HepG2 (cell line): Measurements from ENCODE around the gene PGAP3. TPM values are rescaled to one million over a fixed set of nuclear protein-coding genes. Genes with fewer than 3 reads are reported as not detected.

Experiments used
- ATF7-NPFF ChIP-seq: sonication (generic); formaldehyde crosslinking; IDR thresholded peaks from 2 replicates; pipeline ENCODE4 v1.8.1; 2023; ENCODE audit warnings: mild to moderate bottlenecking, low read depth, missing genetic modification reagents, moderate library complexity
- CEBPG ChIP-seq: IDR thresholded peaks from 2 replicates; pipeline ENCODE4 v1.6.1; 2016
- ELF1 ChIP-seq: sonication (generic); formaldehyde crosslinking; IDR thresholded peaks from 2 replicates; pipeline ENCODE4 v1.4.0; 2020; ENCODE audit warnings: missing genetic modification reagents
- HMGA1 ChIP-seq: sonication (generic); formaldehyde crosslinking; conservative IDR thresholded peaks from 2 replicates; pipeline ENCODE4 v1.4.0; 2020; ENCODE audit warnings: missing genetic modification reagents
- KDM6A ChIP-seq: IDR thresholded peaks from 2 replicates; pipeline ENCODE4 v1.6.1; 2016; ENCODE audit warnings: low read depth
- NONO ChIP-seq, 2 experiments: fragments of 450-650 bp in 1 of 2; sonication (generic) in 1 of 2; formaldehyde crosslinking in 1 of 2; IDR thresholded peaks in 1 of 2; conservative IDR thresholded peaks in 1 of 2; 2 replicates each; pipeline versions ENCODE4 v1.6.1 to v1.8.0; 2017 to 2022; ENCODE audit warnings: mild to moderate bottlenecking in 1 of 2, missing genetic modification reagents in 1 of 2, moderate library complexity in 1 of 2
- SMAD1 ChIP-seq: sonication (generic); formaldehyde crosslinking; IDR thresholded peaks from 2 replicates; pipeline ENCODE4 v1.4.0; 2020; ENCODE audit warnings: missing genetic modification reagents, low read depth, mild to moderate bottlenecking, borderline replicate concordance
- SP140L ChIP-seq: sonication (generic); formaldehyde crosslinking; IDR thresholded peaks from 2 replicates; pipeline ENCODE4 v1.4.0; 2020; ENCODE audit warnings: missing genetic modification reagents, borderline replicate concordance
- ZNF292 ChIP-seq: sonication (generic); formaldehyde crosslinking; IDR thresholded peaks from 2 replicates; pipeline ENCODE4 v1.8.1; 2022; ENCODE audit warnings: mild to moderate bottlenecking, low read depth, missing genetic modification reagents, borderline replicate concordance
- ZNF331 ChIP-seq: sonication (generic); formaldehyde crosslinking; IDR thresholded peaks from 2 replicates; pipeline ENCODE4 v1.4.0; 2020; ENCODE audit warnings: missing genetic modification reagents
- ZNF724P ChIP-seq: sonication (generic); formaldehyde crosslinking; IDR thresholded peaks from 2 replicates; pipeline ENCODE4 v1.8.0; 2022; ENCODE audit warnings: missing genetic modification reagents, borderline replicate concordance
- polyA plus RNA-seq, 8 experiments: library from polyadenylated mRNA; depleted of rRNA in 3 of 8; stranded (reverse) in 7 of 8; unstranded in 1 of 8; fragments of >200 nt; fragmentation: Illumina TruSeq in 4 of 8; extraction: Trizol in 4 of 8; gene quantifications; 2 replicates each; pipeline versions ENCODE4 v1.2.1 to v1.2.3, GENCODE V29; 2011 to 2016; ENCODE audit warnings: low read depth in 4 of 8, missing spikeins in 1 of 8, mixed read lengths in 1 of 8; ENCODE audit not compliant: insufficient read depth in 1 of 8
- total RNA-seq, 5 experiments: library from RNA; depleted of rRNA; stranded (reverse); fragments of >200 nt; fragmentation: Illumina TruSeq; extraction: Trizol; gene quantifications; 2 replicates each; pipeline ENCODE4 v1.2.3, GENCODE V29; 2016; ENCODE audit warnings: low read depth in 1 of 5
- TF ChIP-seq, protein P1 (sequence below): sonication (generic); formaldehyde crosslinking; IDR thresholded peaks from 2 replicates; pipeline ENCODE4 v1.4.0; 2020; ENCODE audit warnings: missing genetic modification reagents
- TF ChIP-seq, protein P2 (sequence below): IDR thresholded peaks from 2 replicates; pipeline ENCODE4 v1.6.1; 2018; ENCODE audit warnings: missing genetic modification reagents, mild to moderate bottlenecking, missing compliant biosample characterization
- TF ChIP-seq, protein P3 (sequence below): sonication (generic); formaldehyde crosslinking; IDR thresholded peaks from 2 replicates; pipeline ENCODE4 v1.9.0; 2022; ENCODE audit warnings: low read depth, missing genetic modification reagents
- TF ChIP-seq, protein P4 (sequence below): sonication (generic); formaldehyde crosslinking; IDR thresholded peaks from 2 replicates; pipeline ENCODE4 v1.4.0; 2020; ENCODE audit warnings: missing genetic modification reagents, borderline replicate concordance

PGAP3 gene
- total and polyA plus RNA-seq, 2 of the 13 experiments (the other 11 are each of a cell fraction or from before 2014, with no cell fraction given) = 11.9 to 14.6 TPM

DNA sequence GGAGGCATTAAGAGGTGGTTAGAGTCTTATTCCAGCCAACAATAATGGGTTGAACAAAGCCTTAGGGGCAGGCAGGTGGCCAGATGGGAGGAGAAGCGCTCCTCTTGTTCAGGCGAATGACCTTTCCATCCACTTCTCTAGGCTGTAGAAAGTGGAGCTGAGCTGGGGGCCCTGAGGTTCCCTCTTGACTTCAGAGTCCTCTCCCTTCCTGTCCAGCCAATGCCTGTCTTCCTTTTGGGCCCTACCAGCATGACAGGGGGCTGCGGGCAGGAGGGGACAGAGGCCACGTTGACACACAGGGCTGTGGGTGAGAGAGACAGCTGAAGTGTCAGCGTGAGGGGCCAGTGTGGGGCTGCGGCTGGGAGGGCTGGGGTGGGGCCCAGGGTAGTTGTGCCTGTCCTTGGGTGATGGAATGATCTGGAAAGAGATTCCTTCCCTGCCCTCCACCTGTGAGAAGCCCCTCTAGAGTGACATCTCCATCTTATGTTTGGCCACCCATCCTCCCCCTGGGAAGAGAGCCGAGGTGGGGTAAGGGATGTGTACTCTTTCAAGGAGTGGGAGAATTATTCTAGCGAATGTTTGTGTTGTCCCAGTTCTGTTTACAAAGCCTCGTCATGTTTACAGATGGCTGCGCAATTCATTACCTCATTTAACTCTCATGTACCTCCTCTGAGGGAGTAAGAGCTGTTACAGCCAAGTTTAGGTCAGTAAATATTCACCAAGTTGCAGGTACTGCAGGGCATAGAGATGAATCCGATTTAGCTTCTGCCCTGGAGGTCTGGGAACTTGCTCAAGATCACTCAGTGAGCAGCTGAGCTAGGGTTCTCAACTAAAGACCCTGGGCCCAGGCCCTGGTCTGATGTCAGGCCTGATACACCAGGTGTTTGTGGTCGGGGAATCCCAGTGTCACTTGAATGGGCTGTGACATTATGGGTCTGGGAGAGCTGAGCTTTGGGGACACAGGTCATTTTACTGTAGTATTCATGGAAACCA lies 15.3 kb upstream of the PGAP3 start (continued):
- TF ChIP-seq NONO (IDR thresholded peaks at IDR 0.05) (no peak), NONO (CRISPR knock-in tag; conservative IDR thresholded peaks at IDR 0.05) (peak; percentile 71), ATF7-NPFF (CRISPR knock-in tag) (0 out of 2 replicates have a peak, but pooled peaks have one; percentile 22), KDM6A (peak; percentile 76), ZNF331 (peak; percentile 40; the same call in 1 of the 2 replicates), SMAD1 (no peak), HMGA1 (CRISPR knock-in tag) (no peak), ZNF724P (peak; percentile 51; the same call in 1 of the 2 replicates), ZNF292 (peak; percentile 93), SP140L (CRISPR knock-in tag) (no peak), CEBPG (CRISPR knock-in tag) (peak; percentile 70), ELF1 (CRISPR knock-in tag) (peak; percentile 63)
- TF ChIP-seq, protein P1, sequence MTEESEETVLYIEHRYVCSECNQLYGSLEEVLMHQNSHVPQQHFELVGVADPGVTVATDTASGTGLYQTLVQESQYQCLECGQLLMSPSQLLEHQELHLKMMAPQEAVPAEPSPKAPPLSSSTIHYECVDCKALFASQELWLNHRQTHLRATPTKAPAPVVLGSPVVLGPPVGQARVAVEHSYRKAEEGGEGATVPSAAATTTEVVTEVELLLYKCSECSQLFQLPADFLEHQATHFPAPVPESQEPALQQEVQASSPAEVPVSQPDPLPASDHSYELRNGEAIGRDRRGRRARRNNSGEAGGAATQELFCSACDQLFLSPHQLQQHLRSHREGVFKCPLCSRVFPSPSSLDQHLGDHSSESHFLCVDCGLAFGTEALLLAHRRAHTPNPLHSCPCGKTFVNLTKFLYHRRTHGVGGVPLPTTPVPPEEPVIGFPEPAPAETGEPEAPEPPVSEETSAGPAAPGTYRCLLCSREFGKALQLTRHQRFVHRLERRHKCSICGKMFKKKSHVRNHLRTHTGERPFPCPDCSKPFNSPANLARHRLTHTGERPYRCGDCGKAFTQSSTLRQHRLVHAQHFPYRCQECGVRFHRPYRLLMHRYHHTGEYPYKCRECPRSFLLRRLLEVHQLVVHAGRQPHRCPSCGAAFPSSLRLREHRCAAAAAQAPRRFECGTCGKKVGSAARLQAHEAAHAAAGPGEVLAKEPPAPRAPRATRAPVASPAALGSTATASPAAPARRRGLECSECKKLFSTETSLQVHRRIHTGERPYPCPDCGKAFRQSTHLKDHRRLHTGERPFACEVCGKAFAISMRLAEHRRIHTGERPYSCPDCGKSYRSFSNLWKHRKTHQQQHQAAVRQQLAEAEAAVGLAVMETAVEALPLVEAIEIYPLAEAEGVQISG (CRISPR knock-in tag) = 0 out of 2 replicates have a peak, but pooled peaks have one; percentile 18
- TF ChIP-seq, protein P2, sequence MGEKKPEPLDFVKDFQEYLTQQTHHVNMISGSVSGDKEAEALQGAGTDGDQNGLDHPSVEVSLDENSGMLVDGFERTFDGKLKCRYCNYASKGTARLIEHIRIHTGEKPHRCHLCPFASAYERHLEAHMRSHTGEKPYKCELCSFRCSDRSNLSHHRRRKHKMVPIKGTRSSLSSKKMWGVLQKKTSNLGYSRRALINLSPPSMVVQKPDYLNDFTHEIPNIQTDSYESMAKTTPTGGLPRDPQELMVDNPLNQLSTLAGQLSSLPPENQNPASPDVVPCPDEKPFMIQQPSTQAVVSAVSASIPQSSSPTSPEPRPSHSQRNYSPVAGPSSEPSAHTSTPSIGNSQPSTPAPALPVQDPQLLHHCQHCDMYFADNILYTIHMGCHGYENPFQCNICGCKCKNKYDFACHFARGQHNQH (CRISPR knock-in tag) = peak; percentile 41; the same call in 1 of the 2 replicates
- TF ChIP-seq, protein P3, sequence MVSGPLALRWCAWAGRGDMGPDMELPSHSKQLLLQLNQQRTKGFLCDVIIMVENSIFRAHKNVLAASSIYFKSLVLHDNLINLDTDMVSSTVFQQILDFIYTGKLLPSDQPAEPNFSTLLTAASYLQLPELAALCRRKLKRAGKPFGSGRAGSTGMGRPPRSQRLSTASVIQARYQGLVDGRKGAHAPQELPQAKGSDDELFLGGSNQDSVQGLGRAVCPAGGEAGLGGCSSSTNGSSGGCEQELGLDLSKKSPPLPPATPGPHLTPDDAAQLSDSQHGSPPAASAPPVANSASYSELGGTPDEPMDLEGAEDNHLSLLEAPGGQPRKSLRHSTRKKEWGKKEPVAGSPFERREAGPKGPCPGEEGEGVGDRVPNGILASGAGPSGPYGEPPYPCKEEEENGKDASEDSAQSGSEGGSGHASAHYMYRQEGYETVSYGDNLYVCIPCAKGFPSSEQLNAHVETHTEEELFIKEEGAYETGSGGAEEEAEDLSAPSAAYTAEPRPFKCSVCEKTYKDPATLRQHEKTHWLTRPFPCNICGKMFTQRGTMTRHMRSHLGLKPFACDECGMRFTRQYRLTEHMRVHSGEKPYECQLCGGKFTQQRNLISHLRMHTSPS (CRISPR knock-in tag) = no peak
- TF ChIP-seq, protein P4, sequence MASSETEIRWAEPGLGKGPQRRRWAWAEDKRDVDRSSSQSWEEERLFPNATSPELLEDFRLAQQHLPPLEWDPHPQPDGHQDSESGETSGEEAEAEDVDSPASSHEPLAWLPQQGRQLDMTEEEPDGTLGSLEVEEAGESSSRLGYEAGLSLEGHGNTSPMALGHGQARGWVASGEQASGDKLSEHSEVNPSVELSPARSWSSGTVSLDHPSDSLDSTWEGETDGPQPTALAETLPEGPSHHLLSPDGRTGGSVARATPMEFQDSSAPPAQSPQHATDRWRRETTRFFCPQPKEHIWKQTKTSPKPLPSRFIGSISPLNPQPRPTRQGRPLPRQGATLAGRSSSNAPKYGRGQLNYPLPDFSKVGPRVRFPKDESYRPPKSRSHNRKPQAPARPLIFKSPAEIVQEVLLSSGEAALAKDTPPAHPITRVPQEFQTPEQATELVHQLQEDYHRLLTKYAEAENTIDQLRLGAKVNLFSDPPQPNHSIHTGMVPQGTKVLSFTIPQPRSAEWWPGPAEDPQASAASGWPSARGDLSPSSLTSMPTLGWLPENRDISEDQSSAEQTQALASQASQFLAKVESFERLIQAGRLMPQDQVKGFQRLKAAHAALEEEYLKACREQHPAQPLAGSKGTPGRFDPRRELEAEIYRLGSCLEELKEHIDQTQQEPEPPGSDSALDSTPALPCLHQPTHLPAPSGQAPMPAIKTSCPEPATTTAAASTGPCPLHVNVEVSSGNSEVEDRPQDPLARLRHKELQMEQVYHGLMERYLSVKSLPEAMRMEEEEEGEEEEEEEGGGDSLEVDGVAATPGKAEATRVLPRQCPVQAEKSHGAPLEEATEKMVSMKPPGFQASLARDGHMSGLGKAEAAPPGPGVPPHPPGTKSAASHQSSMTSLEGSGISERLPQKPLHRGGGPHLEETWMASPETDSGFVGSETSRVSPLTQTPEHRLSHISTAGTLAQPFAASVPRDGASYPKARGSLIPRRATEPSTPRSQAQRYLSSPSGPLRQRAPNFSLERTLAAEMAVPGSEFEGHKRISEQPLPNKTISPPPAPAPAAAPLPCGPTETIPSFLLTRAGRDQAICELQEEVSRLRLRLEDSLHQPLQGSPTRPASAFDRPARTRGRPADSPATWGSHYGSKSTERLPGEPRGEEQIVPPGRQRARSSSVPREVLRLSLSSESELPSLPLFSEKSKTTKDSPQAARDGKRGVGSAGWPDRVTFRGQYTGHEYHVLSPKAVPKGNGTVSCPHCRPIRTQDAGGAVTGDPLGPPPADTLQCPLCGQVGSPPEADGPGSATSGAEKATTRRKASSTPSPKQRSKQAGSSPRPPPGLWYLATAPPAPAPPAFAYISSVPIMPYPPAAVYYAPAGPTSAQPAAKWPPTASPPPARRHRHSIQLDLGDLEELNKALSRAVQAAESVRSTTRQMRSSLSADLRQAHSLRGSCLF (CRISPR knock-in tag) = no peak
